Prostate gland (tissue), 2 donors: Measurements from ENCODE around the gene BAIAP3.
"Not testable (repeated sequence)": the region's sequence is repeated elsewhere in the genome, so short reads cannot be mapped to it uniquely, and the experiment has no call there.

Source experiments
- CTCF ChIP-seq, 4 experiments: fragments of 200-600 bp in 2 of 4; fragments of 450-650 bp in 2 of 4; sonication (generic) in 2 of 4; IDR thresholded peaks; 1 replicate in 3 of 4; 2 replicates in 1 of 4; pipeline ENCODE4 v1.5.1; 2016 to 2019; ENCODE audit warnings: antibody characterized with exemption in 4 of 4, mild to moderate bottlenecking in 2 of 4, moderate library complexity in 2 of 4
- POLR2A ChIP-seq: fragments of 450-650 bp; IDR thresholded peaks from one replicate; pipeline ENCODE4 v1.6.1; 2016; ENCODE audit warnings: antibody characterized with exemption, mild to moderate bottlenecking

GRCh38 chr16:1292208-1292607 is 41.2 kb upstream of the BAIAP3 start:
- TF ChIP-seq CTCF (IDR thresholded peaks at IDR 0.05); POLR2A: not testable (repeated sequence)
